ENCODE measurements around the gene TLNRD1.

Gene TLNRD1

DNA sequence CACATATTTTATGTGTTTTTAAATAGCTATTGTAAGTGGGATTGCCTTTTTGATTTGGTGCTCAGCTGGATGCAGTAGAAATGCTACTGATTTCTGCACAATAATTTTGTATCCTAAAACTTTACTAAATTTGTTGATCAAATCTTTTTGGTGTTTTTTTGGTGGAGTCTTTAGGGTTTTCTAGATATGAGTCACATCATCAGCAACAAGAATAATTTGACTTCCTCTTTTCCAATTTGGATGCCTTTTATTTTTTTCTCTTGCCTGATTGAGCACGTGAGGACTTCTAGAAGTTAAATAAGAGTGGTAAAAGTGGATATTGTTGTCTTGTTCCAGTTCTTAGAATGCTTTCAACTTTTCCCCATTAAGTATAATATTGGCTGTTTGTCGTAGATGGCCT lies 51.3 kb downstream of the TLNRD1 start:
- in situ Hi-C loops (cut with MboI; ENCODE audit: low sequenced_read_pairs) = no loop called here

GRCh38 chr15:81053621-81054020 lies 52.9 kb downstream of the TLNRD1 start:
- in situ Hi-C loops (cut with MboI; ENCODE audit: low sequenced_read_pairs) = no loop called here

DNA sequence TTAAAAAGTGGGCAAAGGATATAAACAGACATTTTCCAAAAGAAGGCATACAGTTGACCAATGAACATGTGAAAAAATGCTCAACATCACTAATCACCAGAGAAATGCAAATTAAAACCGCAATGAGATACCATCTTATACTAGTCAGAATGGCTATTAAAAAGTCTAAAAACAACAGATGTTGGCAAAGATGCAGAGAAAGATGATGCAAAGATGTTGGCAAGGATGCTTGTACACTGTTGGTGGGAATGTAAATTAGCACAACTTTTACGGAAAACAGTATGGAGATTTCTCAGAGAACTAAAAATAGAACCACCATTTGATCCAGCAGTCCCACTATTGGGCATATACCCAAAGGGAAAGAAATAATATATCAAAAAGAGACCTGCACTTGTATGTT lies 53.5 kb downstream of the TLNRD1 start:
- in situ Hi-C loops (cut with MboI; ENCODE audit: low sequenced_read_pairs) = no loop called here

Measured in HL-60/S4 (cell line).